ENCODE data around the gene CCDC50.
A peak's percentile ranks its signal among the peaks of the same experiment; 100 is the strongest.

Gene CCDC50

GRCh38 chr3:191379446-191379845, 50.3 kb downstream of the CCDC50 start:
- DNase-seq (ENCODE audit: low read depth): no peak

GRCh38 chr3:191380001-191380400, 50.8 kb downstream of the CCDC50 start:
- no peak for DNase-seq (ENCODE audit: low read depth)

DNA sequence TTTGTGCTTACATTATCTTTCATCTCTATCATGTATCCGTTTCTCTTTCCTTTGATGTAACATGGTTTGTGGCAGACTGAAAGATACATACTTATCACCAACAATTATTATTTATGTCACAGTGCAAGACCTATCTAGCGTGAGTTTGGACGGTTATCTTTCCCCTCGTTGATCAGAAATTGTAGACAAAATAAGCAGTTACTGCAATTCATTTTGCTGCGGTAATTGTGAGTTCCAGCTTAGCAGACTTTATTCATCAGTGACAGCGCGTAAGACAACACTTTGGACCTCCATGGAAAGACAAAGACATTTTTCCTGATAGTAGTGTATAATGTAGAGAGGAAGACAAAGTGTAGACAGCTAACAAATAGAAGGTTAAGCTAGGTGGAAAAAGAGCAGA, 52.1 kb downstream of the CCDC50 start:
- DNase-seq (ENCODE audit: low read depth): no peak

- DNase-seq (ENCODE audit: low read depth): no peak
Observed at GRCh38 chr3:191382661-191383060, 53.5 kb downstream of the CCDC50 start.

GRCh38 chr3:191383124-191383523, 53.9 kb downstream of the CCDC50 start:
- DNase-seq (ENCODE audit: low read depth): peak; percentile 31

- DNase-seq (ENCODE audit: low read depth): no peak
Observed at GRCh38 chr3:191385101-191385500, 55.9 kb downstream of the CCDC50 start.

DNA sequence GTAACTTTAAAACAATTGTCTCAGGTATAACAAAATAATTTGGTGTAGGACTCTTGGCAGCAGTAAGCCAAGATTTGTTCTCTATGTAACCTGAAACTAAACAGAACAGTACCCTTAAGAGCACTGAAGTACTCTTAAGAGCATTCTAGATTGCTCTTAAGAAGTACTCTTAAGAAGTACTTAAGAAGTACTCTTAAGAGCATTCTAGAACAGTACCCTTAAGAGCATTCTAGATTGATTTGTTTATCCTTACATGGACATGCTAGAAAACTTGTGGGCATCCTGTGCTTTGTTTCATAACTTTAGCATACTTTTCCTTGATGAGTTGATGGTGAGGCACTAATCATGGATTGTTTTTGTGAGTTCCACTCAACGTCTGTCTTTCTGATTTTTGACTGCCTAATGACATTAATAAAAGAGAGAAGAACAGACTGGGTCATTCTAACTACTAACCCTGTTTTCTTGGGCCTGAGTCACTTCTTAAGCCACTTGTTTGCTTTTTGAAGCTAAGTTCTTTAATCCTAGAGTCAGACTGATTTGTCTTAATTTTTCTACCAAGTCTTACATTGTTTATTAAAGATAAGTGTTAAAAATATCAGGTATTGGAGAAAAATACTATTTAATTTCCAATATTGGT, 58.4 kb downstream of the CCDC50 start:
- DNase-seq (ENCODE audit: low read depth): no peak

DNA sequence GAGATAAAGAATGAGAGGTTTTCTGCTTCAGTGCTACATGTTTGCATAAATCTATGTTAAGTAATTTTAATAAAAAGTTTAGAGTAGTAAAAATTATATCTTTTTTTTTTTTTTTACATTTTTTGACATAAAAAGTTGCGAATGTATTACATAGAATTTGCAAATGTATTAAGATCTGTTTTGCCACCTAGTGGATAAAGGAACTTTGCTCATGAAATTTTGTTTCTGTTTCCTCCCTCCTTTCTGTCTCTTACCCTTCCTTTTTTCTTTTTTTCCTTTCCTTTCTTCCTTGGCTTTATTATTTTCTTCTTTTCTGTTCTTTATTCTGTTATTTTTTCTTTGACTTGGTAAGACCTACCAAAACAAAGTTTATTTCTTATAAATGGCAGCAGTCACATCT, 59.6 kb downstream of the CCDC50 start:
- DNase-seq (ENCODE audit: low read depth): no peak

DNA sequence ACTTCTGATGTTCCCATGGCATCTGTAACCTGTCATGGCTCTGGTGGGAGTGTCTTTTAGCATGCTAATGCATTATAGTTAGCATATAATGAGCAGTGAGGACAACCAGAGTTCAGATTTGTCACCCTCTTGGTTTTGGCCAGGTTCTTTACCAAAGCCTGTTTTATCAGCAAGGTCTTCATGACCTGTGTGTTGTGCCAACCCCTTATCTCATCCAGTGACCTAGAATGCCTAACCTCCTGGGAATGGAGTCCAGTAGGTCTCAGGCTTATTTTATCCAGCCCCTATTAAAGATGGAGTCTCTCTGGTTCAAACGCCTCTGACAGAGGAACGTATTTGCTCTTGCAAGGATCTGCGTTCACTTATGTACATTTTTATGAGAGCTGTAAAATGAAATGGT, 61.4 kb downstream of the CCDC50 start:
- no peak for DNase-seq (ENCODE audit: low read depth)

DNA sequence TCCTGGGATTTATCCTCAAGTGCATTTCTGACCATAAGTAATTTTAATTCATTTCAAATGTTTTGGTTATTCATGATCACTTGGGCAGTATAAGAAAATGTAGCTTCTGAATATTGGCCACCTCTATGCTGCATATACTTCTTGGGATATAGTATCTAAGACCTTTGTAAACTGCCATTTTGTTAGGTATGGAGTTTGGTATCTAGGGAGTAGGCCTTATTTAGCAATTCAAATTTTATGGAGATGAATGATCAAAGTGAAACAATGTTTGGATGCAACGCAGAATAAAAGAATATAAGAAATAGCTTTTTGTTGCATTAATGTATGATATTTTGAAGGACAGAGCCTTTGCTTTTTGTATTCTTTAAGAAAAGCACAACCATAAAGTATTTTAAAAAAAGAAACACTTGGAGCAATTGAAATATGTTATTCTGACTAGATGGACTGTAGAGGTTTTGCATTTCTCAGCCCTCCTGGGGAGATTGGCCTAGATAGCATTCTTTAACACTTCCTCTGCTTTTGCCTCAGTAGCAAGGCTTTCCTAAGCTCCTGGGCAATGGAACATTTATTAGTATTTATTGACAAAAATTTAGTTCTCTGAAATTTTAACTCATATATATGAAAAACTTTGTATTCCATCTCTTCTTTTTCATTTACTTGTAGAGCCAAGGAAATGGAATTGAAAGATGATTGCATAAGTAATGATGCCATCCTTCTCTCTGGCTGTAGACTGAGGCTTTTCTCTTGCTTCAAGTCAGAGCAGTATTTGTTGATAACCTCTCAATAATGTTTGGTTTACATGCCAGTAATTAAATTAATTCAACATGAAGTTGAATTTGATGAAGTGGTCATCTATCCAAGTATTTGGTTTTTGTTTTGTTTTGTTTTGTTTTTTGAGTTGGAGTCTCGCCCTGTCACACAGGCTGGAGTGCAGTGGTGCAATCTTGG, 62.9 kb downstream of the CCDC50 start:
- DNase-seq (ENCODE audit: low read depth): no peak

DNA sequence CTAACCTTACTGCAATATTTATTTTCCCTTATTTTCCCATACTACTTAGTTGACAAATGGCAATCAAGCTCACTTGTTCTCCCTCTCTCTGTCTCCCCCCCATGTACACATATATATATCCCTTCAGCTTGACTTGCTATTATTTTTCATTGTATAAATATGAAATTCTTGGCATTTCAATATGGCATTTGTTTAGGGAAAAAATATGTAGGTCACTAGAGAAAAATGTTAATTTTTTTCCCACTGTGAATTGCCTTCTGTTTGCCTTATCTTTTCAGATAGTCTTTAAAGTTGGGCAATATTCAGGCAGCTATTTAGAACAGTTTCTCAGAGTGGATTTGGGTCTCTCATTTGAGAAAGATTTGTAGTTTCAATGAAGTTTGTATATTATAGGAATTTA, 64.0 kb downstream of the CCDC50 start:
- DNase-seq (ENCODE audit: low read depth): no peak

GRCh38 chr3:191397771-191398170, 68.6 kb downstream of the CCDC50 start:
- DNase-seq (ENCODE audit: low read depth): no peak

GRCh38 chr3:191398607-191399006, 69.4 kb downstream of the CCDC50 start:
- DNase-seq (ENCODE audit: low read depth): no peak

GRCh38 chr3:191399918-191400317, 70.7 kb downstream of the CCDC50 start:
- DNase-seq (ENCODE audit: low read depth): no peak

DNA sequence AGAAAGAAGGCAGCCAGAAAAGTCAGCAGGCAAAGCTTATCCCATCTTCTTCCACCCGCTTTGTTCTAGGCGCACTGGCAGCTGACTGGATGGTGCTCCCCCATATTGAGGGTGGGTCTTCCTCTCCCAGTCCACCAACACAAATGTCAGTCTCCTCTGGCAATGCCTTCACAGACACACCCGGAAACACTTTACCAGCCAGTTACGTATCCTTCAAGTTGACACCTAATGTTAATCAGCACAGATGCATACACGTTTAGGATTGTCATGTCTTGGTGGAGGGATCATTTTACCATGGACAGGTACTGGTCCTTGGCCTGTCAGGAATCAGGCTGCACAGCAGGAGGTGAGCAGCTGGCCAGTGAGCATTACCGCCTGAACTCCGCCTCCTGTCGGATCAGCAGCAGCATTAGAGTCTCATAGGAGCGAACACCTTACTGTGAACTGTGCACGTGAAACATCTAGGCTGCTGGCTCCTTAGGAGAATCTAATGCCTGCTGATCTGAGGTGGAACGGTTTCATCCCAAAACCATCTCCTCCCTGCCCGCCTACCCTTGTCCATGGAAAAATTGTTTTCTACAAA, 72.7 kb downstream of the CCDC50 start:
- no peak for DNase-seq (ENCODE audit: low read depth)

- no peak for DNase-seq (ENCODE audit: low read depth)
Observed at GRCh38 chr3:191409791-191410359, 80.7 kb downstream of the CCDC50 start.

GRCh38 chr3:191412759-191413158, 83.6 kb downstream of the CCDC50 start:
- DNase-seq (ENCODE audit: low read depth): peak; percentile 86

- DNase-seq (ENCODE audit: low read depth): no peak
Observed at GRCh38 chr3:191414286-191414685, 85.1 kb downstream of the CCDC50 start.

DNA sequence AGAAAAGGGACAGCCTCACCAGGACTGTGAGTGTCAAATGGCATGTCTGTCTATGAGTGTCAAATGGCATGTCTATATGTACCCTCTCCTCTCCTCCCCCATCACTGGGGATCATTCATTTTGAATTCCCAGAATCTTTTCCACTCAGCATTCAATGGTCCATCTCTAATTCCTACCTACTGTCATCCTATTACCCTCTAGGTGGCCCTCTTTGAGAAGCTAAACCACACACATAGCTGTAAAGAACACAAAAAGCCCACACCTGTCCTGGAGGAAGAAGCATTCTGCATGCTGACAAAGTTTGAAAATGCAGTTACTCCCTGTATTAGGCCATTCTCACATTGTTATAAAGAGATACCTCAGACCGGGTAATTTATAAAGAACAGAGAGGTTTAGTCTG, 85.5 kb downstream of the CCDC50 start:
- DNase-seq (ENCODE audit: low read depth): no peak

DNA sequence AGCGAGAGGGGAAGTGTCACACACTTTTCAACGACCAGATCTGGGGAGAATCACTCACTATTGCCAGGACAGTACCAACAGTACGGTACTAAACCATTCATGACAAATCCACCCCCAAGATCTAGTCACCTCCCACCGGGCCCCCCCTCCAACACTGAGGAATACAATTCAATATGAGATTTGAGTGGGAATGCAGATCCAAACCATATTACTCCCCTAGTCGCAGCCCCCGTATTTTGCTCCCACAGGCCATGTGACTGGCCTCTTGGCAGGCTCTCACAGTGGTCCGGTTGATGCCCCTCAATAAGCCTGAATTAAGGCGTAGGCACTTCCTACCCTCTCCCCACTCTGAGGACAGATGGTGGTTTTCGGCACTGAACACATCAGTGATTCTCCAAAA, 86.4 kb downstream of the CCDC50 start:
- DNase-seq (ENCODE audit: low read depth): no peak

DNA sequence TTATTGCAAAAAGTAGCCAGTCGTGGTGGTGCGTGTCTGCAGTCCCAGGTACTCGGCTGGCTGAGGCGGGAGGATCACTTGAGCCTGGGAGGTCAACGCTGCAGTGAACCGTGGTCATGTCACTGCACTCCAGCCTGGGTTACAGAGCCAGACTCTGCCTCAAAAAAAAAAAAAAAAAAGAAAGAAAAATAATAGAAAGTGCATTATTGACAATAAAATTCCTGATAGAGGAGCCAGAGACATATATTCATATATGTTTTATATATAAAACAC, 88.2 kb downstream of the CCDC50 start:
- no peak for DNase-seq (ENCODE audit: low read depth)

- no peak for DNase-seq (ENCODE audit: low read depth)
Observed at GRCh38 chr3:191420771-191421170, 91.6 kb downstream of the CCDC50 start.

DNA sequence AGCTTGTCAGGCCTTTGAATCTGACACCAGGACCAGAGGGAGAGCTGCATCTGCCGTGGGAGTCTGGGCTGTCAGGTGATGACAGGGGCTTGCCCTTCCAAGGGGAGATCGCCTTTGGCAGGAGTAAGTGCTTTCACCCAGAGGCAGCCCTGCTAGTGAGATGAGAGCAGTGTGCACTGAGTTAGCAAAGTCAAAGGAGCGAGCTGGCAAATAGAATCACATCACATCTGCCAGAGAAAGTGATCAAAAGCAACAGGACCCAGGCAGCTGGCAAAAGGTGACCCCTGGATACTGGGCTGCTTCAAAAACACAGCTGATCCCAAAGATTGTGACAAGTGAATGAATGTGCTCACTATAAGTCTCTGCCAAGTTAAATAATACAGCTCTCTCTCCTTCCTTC, 95.7 kb downstream of the CCDC50 start:
- DNase-seq (ENCODE audit: low read depth): no peak
